Measurements from ENCODE around the gene ITGB5. TPM values are rescaled to one million over a fixed set of nuclear protein-coding genes. Genes with fewer than 3 reads are reported as not detected.
A peak's percentile ranks its signal among the peaks of the same experiment; 100 is the strongest.

The ITGB5 gene
- total RNA-seq, 1 experiment from 2014 or later: 0.86 TPM

GRCh38 chr3:124741027-124741426 is 146.1 kb downstream of the ITGB5 start:
- no peaks in the 10 kb centered on the region for H3K9me2 ChIP-seq (replicated peaks; ENCODE audit: insufficient read depth, low read length)
- H3K36me3 ChIP-seq (ENCODE audit: insufficient read depth, low read length): peaks cover 62% of the 10 kb centered on the region
- DNase-seq: no peak

GRCh38 chr3:124731760-124732159 is 155.4 kb downstream of the ITGB5 start:
- H3K9me3 ChIP-seq (ENCODE audit: low read length): no peaks in the 10 kb centered on the region
- H2AFZ ChIP-seq (ENCODE audit: low read length): no peak overlapping the region
- no peak for DNase-seq
- peaks cover 7% of the 10 kb centered on the region; the same call in 1 of the 2 replicates for H4K20me1 ChIP-seq (ENCODE audit: insufficient read depth, low read depth, low read length)
- peaks cover 23% of the 10 kb centered on the region; the same call in 1 of the 2 replicates for H3K36me3 ChIP-seq (ENCODE audit: insufficient read depth, low read length)
- no peak overlapping the region for H3K27ac ChIP-seq (ENCODE audit: low read length)
- no peaks in the 10 kb centered on the region for H3K9me2 ChIP-seq (replicated peaks; ENCODE audit: insufficient read depth, low read length)
- H3K27me3 ChIP-seq (ENCODE audit: low read length): no peaks in the 10 kb centered on the region
- H3K4me2 ChIP-seq (ENCODE audit: low read depth, low read length, poor library complexity, severe bottlenecking): peak overlapping the region; percentile 95
- peaks cover 27% of the 10 kb centered on the region for H3K4me1 ChIP-seq (ENCODE audit: low read length)
- H3K9ac ChIP-seq (ENCODE audit: low read length): peak overlapping the region; percentile 95; the same call in 1 of the 2 replicates
- peak overlapping the region; percentile 95 for H3K4me3 ChIP-seq (ENCODE audit: low read length)
- peaks cover 54% of the 10 kb centered on the region for H3K79me2 ChIP-seq (ENCODE audit: low read length)

More at GRCh38 chr3:124741027-124741426, 146.1 kb downstream of the ITGB5 start:
- no peak overlapping the region for H3K9ac ChIP-seq (ENCODE audit: low read length)
- H3K27me3 ChIP-seq (ENCODE audit: low read length): no peaks in the 10 kb centered on the region
- H3K4me3 ChIP-seq (ENCODE audit: low read length): no peak overlapping the region
- peaks cover 3% of the 10 kb centered on the region; the same call in 1 of the 2 replicates for H4K20me1 ChIP-seq (ENCODE audit: insufficient read depth, low read depth, low read length)
- no peak overlapping the region for H3K27ac ChIP-seq (ENCODE audit: low read length)
- no peaks in the 10 kb centered on the region for H3K9me3 ChIP-seq (ENCODE audit: low read length)
- H2AFZ ChIP-seq (ENCODE audit: low read length): no peak overlapping the region
- H3K4me2 ChIP-seq (ENCODE audit: low read depth, low read length, poor library complexity, severe bottlenecking): no peak overlapping the region
- H3K4me1 ChIP-seq (ENCODE audit: low read length): no peaks in the 10 kb centered on the region
- H3K79me2 ChIP-seq (ENCODE audit: low read length): peaks cover 38% of the 10 kb centered on the region

- Histone ChIP-seq H3K4me1 (ENCODE audit: low read length) (peaks cover 27% of the 10 kb centered on the region), H3K9ac (ENCODE audit: low read length) (peak overlapping the region; percentile 95), H2AFZ (ENCODE audit: low read length) (no peak overlapping the region), H3K36me3 (ENCODE audit: insufficient read depth, low read length) (peaks cover 22% of the 10 kb centered on the region; the same call in 1 of the 2 replicates), H4K20me1 (ENCODE audit: insufficient read depth, low read depth, low read length) (peaks cover 7% of the 10 kb centered on the region; the same call in 1 of the 2 replicates), H3K9me2 (replicated peaks; ENCODE audit: insufficient read depth, low read length) (no peaks in the 10 kb centered on the region), H3K27ac (ENCODE audit: low read length) (no peak overlapping the region), H3K9me3 (ENCODE audit: low read length) (no peaks in the 10 kb centered on the region), H3K27me3 (ENCODE audit: low read length) (no peaks in the 10 kb centered on the region), H3K79me2 (ENCODE audit: low read length) (peaks cover 52% of the 10 kb centered on the region), H3K4me2 (ENCODE audit: low read depth, low read length, poor library complexity, severe bottlenecking) (peak overlapping the region; percentile 95), H3K4me3 (ENCODE audit: low read length) (peak overlapping the region; percentile 95)
- no peak for DNase-seq
Observed at GRCh38 chr3:124730941-124731297, 156.2 kb downstream of the ITGB5 start.

- Histone ChIP-seq H3K79me2 (ENCODE audit: low read length) (peaks cover 49% of the 10 kb centered on the region), H3K9ac (ENCODE audit: low read length) (peak within 1 kb of the TSS; percentile 95), H4K20me1 (ENCODE audit: insufficient read depth, low read depth, low read length) (peaks cover 7% of the 10 kb centered on the region; the same call in 1 of the 2 replicates), H3K4me3 (ENCODE audit: low read length) (peak within 1 kb of the TSS; percentile 95), H3K9me3 (ENCODE audit: low read length) (no peaks in the 10 kb centered on the region), H3K27me3 (ENCODE audit: low read length) (no peaks in the 10 kb centered on the region), H2AFZ (ENCODE audit: low read length) (peak within 1 kb of the TSS; percentile 92), H3K4me2 (ENCODE audit: low read depth, low read length, poor library complexity, severe bottlenecking) (peak within 1 kb of the TSS; percentile 95), H3K4me1 (ENCODE audit: low read length) (peaks cover 27% of the 10 kb centered on the region), H3K27ac (ENCODE audit: low read length) (no peak within 1 kb of the TSS), H3K36me3 (ENCODE audit: insufficient read depth, low read length) (peaks cover 20% of the 10 kb centered on the region; the same call in 1 of the 2 replicates), H3K9me2 (replicated peaks; ENCODE audit: insufficient read depth, low read length) (no peaks in the 10 kb centered on the region)
- peak; percentile 95 for DNase-seq
Observed at GRCh38 chr3:124730129-124730940, 156.8 kb downstream of the ITGB5 start, which contains the start of gene UMPS. UMPS (plus strand) TSS chr3:124730452; CDS start chr3:124730472, 20 bp downstream.

- H3K27ac ChIP-seq (ENCODE audit: low read length): no peak overlapping the region
- H3K27me3 ChIP-seq (ENCODE audit: low read length): no peaks in the 10 kb centered on the region
- no peak overlapping the region for H2AFZ ChIP-seq (ENCODE audit: low read length)
- DNase-seq: no peak
- no peaks in the 10 kb centered on the region for H4K20me1 ChIP-seq (ENCODE audit: insufficient read depth, low read depth, low read length)
- H3K4me3 ChIP-seq (ENCODE audit: low read length): no peak overlapping the region
- no peaks in the 10 kb centered on the region for H3K79me2 ChIP-seq (ENCODE audit: low read length)
- no peaks in the 10 kb centered on the region for H3K36me3 ChIP-seq (ENCODE audit: insufficient read depth, low read length)
- no peak overlapping the region for H3K4me2 ChIP-seq (ENCODE audit: low read depth, low read length, poor library complexity, severe bottlenecking)
- no peaks in the 10 kb centered on the region for H3K9me3 ChIP-seq (ENCODE audit: low read length)
- peaks cover 9% of the 10 kb centered on the region for H3K4me1 ChIP-seq (ENCODE audit: low read length)
- no peaks in the 10 kb centered on the region for H3K9me2 ChIP-seq (replicated peaks; ENCODE audit: insufficient read depth, low read length)
- no peak overlapping the region for H3K9ac ChIP-seq (ENCODE audit: low read length)
Observed at GRCh38 chr3:124722589-124722988, 164.6 kb downstream of the ITGB5 start.

GRCh38 chr3:124714223-124714853 is 172.8 kb downstream of the ITGB5 start:
- H4K20me1 ChIP-seq (ENCODE audit: insufficient read depth, low read depth, low read length): no peaks in the 10 kb centered on the region
- H3K9me3 ChIP-seq (ENCODE audit: low read length): no peaks in the 10 kb centered on the region
- no peak overlapping the region for H3K9ac ChIP-seq (ENCODE audit: low read length)
- H3K36me3 ChIP-seq (ENCODE audit: insufficient read depth, low read length): no peaks in the 10 kb centered on the region
- no peak overlapping the region for H3K27ac ChIP-seq (ENCODE audit: low read length)
- H3K27me3 ChIP-seq (ENCODE audit: low read length): no peaks in the 10 kb centered on the region
- no peaks in the 10 kb centered on the region for H3K9me2 ChIP-seq (replicated peaks; ENCODE audit: insufficient read depth, low read length)
- no peak overlapping the region for H3K4me3 ChIP-seq (ENCODE audit: low read length)
- no peak overlapping the region for H3K4me2 ChIP-seq (ENCODE audit: low read depth, low read length, poor library complexity, severe bottlenecking)
- DNase-seq: no peak
- H3K79me2 ChIP-seq (ENCODE audit: low read length): no peaks in the 10 kb centered on the region
- H3K4me1 ChIP-seq (ENCODE audit: low read length): no peaks in the 10 kb centered on the region
- H2AFZ ChIP-seq (ENCODE audit: low read length): no peak overlapping the region

Small RNA genes within 50 kb of the gene (small RNA-seq; reads per million reads assigned to genes)
- not detected for gene MIR544B

Other genes with a start within 250 kb of the ITGB5 start
- 17.4 and 30.2 TPM in 2 replicates for gene UMPS, start 156.9 kb downstream of the ITGB5 start, total RNA-seq (2014; rRNA removed; shearing (Covaris generic); ENCODE audit: low replicate concordance)
- 0.07 TPM in 1 of 2 replicates, not detected in the other for gene MUC13, start 47.4 kb upstream of the ITGB5 start, total RNA-seq (2014; rRNA removed; shearing (Covaris generic); ENCODE audit: low replicate concordance)
- 57.3 and 57.9 TPM in 2 replicates for gene HEG1, start 168.6 kb upstream of the ITGB5 start, total RNA-seq (2014; rRNA removed; shearing (Covaris generic); ENCODE audit: low replicate concordance)